Thoracic aorta (tissue), 2 donors: Measurements from ENCODE around the gene BBS7. TPM values are rescaled to one million over a fixed set of nuclear protein-coding genes. Genes with fewer than 3 reads are reported as not detected.

Source experiments
- ATAC-seq: fragments of 150-250 bp; one replicate; pipeline ENCODE4 v1.8.0; 2017; ENCODE audit warnings: low read depth; ENCODE audit not compliant: insufficient number of reproducible peaks, low FRiP score
- DNase-seq: peaks from one replicate; pipeline ENCODE4 v3.0.0-alpha.2; 2020; ENCODE audit warnings: low spot score
- H3K27ac ChIP-seq, 2 donors: fragments of 200-600 bp; sonication (generic); 1 replicate in 1 of 2; 2 replicates in 1 of 2; pipeline ENCODE4 v1.5.1; 2016; ENCODE audit warnings: mild to moderate bottlenecking in 2 of 2, moderate library complexity in 2 of 2
- H3K27me3 ChIP-seq: fragments of 200-600 bp; sonication (generic); replicated peaks from 2 replicates; pipeline ENCODE4 v1.6.0; 2016; ENCODE audit warnings: mild to moderate bottlenecking; ENCODE audit not compliant: insufficient read depth
- H3K36me3 ChIP-seq: fragments of 200-600 bp; sonication (generic); one replicate; pipeline ENCODE4 v1.5.1; 2016
- H3K4me1 ChIP-seq, 2 donors: fragments of 200-600 bp; sonication (generic); 1 replicate in 1 of 2; 2 replicates in 1 of 2; pipeline versions ENCODE4 v1.5.1 to v1.6.0; 2016; ENCODE audit warnings: low read depth in 2 of 2, mild to moderate bottlenecking in 1 of 2; ENCODE audit not compliant: control insufficient read depth in 1 of 2
- H3K4me3 ChIP-seq: fragments of 200-600 bp; sonication (generic); 2 replicates; pipeline ENCODE4 v1.5.1; 2016; ENCODE audit warnings: mild to moderate bottlenecking
- H3K9me3 ChIP-seq: fragments of 200-600 bp; sonication (generic); 2 replicates; pipeline ENCODE4 v1.5.1; 2016
- CTCF ChIP-seq: fragments of 200-600 bp; sonication (generic); IDR thresholded peaks from one replicate; pipeline ENCODE4 v1.5.1; 2019; ENCODE audit warnings: antibody characterized with exemption
- total RNA-seq, 2 donors: library from RNA; depleted of rRNA; stranded (reverse); fragments of >200 nt; gene quantifications; one replicate each; pipeline versions ENCODE4 v1.1.0 to v1.2.3, GENCODE V29; 2016

The BBS7 gene
- total RNA-seq, 2 donors from 2014 or later: 10.2 to 13.8 TPM

DNA sequence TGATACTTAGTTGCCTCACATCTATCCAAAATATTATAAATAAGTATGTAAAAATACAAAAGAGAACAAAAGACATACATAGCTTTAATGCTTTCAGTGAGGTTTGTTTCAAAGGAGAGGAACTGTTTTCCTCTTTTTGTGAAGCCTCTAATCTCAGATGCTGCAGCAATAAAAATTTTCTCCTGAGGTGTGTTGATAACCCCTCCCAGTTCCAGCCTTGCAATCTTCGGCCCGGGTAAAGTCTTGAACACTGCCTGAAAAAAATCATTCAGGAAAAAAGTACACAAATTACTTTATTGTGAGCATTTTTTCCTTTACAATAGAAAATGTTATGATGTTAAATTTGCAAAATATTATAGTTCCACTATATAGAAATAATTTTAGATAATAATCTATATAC, 8.8 kb downstream of the BBS7 start:
- ATAC-seq: no peak
- no peaks in the 10 kb centered on the region for H3K27me3 ChIP-seq
- H3K4me1 ChIP-seq: no peaks in the 10 kb centered on the region
- H3K4me3 ChIP-seq: no peak overlapping the region
- no peaks in the 10 kb centered on the region for H3K9me3 ChIP-seq
- H3K27ac ChIP-seq: no peak overlapping the region
- no peak for TF ChIP-seq CTCF
- H3K36me3 ChIP-seq: peaks cover 20% of the 10 kb centered on the region
- no peak for DNase-seq

- H3K36me3 ChIP-seq: peaks cover 17% of the 10 kb centered on the region
Observed at GRCh38 chr4:121860121-121860520, 10.2 kb downstream of the BBS7 start.

GRCh38 chr4:121851354-121851753, 18.9 kb downstream of the BBS7 start:
- no peak for TF ChIP-seq CTCF
- Histone ChIP-seq H3K4me1 (no peaks in the 10 kb centered on the region), H3K36me3 (peaks cover 14% of the 10 kb centered on the region), H3K27me3 (no peaks in the 10 kb centered on the region), H3K9me3 (no peaks in the 10 kb centered on the region), H3K4me3 (no peak overlapping the region), H3K27ac (no peak overlapping the region)
- no peak for ATAC-seq
- DNase-seq: no peak

More at GRCh38 chr4:121860121-121860520, 10.2 kb downstream of the BBS7 start:
- no peak for ATAC-seq
- Histone ChIP-seq H3K27ac (no peak overlapping the region), H3K4me3 (no peak overlapping the region), H3K4me1 (no peaks in the 10 kb centered on the region), H3K9me3 (no peaks in the 10 kb centered on the region), H3K27me3 (no peaks in the 10 kb centered on the region)
- no peak for TF ChIP-seq CTCF
- no peak for DNase-seq

- peaks cover 20% of the 10 kb centered on the region for H3K36me3 ChIP-seq
- H3K27ac ChIP-seq: no peak overlapping the region
- ATAC-seq: no peak
- no peaks in the 10 kb centered on the region for H3K4me1 ChIP-seq
- H3K4me3 ChIP-seq: no peak overlapping the region
- no peaks in the 10 kb centered on the region for H3K27me3 ChIP-seq
- no peak for TF ChIP-seq CTCF
- no peak for DNase-seq
- no peaks in the 10 kb centered on the region for H3K9me3 ChIP-seq
Observed at GRCh38 chr4:121846662-121847061, 23.6 kb downstream of the BBS7 start.

DNA sequence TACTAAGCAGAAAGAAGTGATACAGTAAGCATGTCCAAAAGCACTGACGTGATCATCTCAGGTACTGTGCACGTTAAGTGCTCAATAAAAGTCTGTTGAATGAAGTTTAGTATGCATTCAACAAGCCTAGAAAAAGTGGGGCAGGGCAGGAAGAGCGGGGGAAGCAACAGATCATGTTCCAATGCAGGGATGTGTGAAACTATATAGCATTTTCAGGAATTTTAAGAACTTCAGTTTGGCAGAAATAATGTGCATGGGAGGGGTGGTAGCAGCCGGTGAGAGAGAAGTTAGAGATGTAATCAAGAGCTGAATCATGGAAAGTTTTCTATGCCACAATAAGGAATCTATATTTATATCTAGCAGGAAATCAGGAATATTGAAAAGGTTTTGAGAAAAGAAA, 27.4 kb downstream of the BBS7 start:
- H3K27ac ChIP-seq: no peak overlapping the region
- peaks cover 16% of the 10 kb centered on the region for H3K36me3 ChIP-seq
- no peak for DNase-seq

More for the DNA sequence above, 27.4 kb downstream of the BBS7 start:
- H3K4me1 ChIP-seq: no peaks in the 10 kb centered on the region
- H3K27me3 ChIP-seq: no peaks in the 10 kb centered on the region
- no peak overlapping the region for H3K4me3 ChIP-seq
- no peaks in the 10 kb centered on the region for H3K9me3 ChIP-seq
- no peak for TF ChIP-seq CTCF
- ATAC-seq: no peak
